A172 (cell line): ENCODE data around the gene OR2B3. TPM values are rescaled to one million over a fixed set of nuclear protein-coding genes. Genes with fewer than 3 reads are reported as not detected.
"Not testable (repeated sequence)": the region's sequence is repeated elsewhere in the genome, so short reads cannot be mapped to it uniquely, and the experiment has no call there.

ENCODE experiments used
- DNase-seq: peaks from one replicate; pipeline ENCODE4 v3.0.0-alpha.2; 2015; ENCODE audit warnings: low spot score
- total RNA-seq: library from RNA; depleted of rRNA; stranded (reverse); fragments of >200 nt; shearing (Covaris generic); gene quantifications from 2 replicates; pipeline ENCODE4 v1.2.3, GENCODE V29; 2014; rRNA removed

Gene OR2B3, protein sequence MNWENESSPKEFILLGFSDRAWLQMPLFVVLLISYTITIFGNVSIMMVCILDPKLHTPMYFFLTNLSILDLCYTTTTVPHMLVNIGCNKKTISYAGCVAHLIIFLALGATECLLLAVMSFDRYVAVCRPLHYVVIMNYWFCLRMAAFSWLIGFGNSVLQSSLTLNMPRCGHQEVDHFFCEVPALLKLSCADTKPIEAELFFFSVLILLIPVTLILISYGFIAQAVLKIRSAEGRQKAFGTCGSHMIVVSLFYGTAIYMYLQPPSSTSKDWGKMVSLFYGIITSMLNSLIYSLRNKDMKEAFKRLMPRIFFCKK
- not detected in 2 replicates for total RNA-seq

DNA sequence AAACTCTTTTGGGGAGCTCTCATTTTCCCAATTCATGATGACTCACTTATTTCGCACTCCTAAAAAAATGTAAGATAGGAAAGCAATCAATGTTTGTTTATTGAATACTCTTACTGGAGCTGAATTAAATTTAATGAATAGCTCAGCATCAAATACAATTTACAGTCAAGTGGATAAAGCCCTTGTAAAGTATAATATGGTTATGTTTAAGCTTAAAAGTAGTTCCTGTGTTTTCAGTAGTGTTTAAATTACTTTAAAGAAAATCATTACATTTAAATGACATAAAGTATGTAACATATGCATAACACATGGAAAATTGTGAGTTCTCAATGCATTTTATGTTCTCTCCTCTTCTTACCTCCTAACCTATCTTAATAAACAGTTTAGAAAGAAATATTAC is at the start of gene OR2B3:
Gene OR2B3, minus strand, starts transcription at position 101 of the 400 bp plus-strand sequence. Its CDS starts 65 bp downstream, at position 36.
- DNase-seq = no peak

DNA sequence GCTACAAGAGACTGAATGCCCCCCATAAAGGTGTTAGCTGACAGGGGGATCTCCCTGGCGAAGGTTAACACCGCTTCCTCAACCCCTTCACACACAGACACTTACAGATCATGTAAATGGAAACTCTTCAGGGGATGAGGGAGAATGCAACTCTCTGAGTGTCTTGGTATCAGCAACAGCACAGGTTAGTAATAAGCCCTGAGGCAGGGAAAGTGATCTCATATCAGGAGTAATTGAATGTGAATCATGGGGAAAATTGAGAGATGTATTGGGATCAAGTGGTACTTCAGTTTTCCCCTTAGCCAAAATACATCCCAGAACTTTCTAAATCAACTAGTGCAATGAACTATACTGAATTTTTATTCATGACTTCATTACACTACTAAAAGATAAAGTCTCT is 44.6 kb upstream of the OR2B3 start:
- no peak for DNase-seq

DNA sequence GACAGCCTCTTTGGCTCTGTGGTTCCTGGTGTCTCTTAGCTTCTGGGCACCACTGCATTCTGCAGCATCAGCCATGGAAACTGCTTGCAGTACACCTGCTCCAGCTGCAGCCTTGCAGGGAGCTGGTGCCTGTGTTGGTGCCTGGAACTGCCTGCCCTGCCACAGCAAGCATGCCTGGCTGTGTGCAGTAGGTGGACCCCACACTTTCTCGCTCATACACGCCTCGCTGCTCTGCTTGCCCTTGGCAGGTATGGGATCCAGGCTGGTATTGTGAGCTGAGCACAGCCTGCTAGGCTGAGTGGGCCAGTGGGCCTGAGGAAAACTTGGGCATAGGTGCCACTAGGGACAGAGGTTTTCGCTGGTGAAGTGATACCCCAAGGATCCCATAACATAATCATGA is 43.5 kb upstream of the OR2B3 start:
- no peak for DNase-seq

DNA sequence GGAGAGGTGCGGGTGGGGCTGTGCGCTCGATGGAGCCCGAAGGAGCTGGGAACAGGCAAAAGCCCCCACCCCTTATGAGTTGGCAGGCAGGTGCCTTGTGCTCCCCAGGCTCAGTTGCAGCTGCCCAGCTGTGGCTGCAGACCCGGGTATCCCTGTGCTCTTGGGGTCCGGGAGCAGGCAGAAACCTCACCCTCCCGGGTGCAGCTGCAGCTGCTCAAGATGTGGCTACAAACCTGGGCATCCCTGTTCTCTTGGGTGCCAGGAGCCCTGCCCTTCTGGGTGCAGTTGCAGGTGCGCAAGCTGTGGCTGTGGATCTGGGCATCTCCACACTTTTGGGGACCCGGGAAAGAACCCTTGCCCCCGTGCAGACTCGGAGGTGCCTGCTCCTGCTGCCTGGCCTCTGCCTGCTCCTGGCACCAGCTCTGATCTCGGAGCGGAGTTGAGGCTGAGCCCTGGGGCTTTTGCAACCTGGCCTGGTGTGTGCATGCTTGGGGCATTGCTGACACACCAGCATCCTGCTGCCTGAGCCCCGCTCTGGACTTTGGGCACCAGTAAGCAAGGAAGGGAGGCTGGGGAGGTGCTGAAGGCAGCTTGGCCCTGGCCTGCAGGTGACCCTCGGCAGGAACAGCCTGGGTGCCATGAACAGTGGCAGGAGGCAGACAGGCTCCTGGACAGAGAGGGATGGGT is 42.4 kb upstream of the OR2B3 start:
- no peak for DNase-seq

DNA sequence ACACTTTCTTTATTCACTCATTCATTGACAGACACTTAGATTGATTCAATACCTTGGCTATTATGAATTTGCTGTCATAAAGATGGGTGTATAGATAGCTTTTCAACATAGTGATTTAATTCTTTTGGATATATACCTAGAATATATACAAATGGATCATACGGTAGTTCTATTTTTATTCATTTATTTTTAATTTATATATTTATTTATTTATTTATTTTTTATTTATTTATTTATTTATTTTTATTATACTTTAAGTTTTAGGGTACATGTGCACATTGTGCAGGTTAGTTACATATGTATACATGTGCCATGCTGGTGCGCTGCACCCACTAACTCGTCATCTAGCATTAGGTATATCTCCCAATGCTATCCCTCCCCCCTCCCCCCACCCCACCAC is 27.9 kb upstream of the OR2B3 start:
- DNase-seq = not testable (repeated sequence)

DNA sequence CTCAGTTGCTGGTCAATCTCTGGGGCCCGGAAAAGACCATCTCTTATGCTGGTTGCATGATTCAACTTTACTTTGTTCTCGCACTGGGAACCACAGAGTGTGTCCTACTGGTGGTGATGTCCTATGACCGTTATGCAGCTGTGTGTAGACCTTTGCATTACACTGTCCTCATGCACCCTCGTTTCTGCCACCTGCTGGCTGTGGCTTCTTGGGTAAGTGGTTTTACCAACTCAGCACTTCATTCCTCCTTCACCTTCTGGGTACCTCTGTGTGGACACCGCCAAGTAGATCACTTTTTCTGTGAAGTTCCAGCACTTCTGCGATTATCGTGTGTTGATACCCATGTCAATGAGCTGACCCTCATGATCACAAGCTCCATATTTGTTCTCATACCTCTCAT is 25.0 kb upstream of the OR2B3 start:
- no peak for DNase-seq

DNA sequence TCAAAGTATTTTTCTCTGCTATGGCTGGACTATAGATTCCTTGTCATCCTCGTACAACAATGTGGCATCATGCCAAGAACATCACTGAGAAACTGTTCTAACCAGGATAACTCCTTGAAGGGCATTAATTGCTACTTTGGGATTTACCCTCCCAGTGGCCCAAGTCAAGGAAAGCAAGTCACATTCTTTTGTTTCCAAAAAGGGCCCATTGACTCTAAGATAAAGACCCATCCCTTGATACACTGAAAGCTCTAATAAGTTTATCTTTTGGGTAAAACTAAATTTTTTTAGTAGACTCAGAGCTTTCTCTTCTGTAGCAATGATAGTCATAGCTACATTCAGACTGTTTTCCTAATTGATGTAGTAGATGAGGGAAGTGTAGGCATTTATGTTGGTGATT is 20.6 kb upstream of the OR2B3 start, which contains the start of gene OR2J3:
Gene OR2J3, plus strand, starts transcription at position 301 of the 400 bp plus-strand sequence. CDS start 3,833 bp downstream, outside the sequence.
- no peak for DNase-seq

DNA sequence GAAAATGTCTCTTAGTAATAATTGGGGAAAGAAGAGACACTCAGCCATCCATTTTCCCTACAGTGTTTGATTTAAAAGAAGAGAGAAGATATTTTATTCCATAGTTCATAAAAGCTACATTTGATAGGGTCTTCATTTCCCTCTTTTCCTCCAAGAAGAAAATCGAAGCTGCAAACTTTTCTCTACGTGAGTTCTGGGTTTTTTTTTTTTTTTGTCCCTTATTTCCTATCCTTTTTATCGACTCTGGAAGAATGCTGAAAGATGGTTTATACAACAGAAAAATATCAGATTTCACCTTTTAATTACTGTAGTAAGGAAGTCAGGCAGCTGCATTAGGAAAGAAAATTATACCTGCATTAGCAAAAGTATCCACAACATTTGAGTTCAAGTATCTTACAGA is 12.1 kb upstream of the OR2B3 start, which contains the start of gene OR2J1:
Gene OR2J1, plus strand, starts transcription at position 301 of the 400 bp plus-strand sequence. CDS start 1,453 bp downstream, outside the sequence.
- no peak for DNase-seq

DNA sequence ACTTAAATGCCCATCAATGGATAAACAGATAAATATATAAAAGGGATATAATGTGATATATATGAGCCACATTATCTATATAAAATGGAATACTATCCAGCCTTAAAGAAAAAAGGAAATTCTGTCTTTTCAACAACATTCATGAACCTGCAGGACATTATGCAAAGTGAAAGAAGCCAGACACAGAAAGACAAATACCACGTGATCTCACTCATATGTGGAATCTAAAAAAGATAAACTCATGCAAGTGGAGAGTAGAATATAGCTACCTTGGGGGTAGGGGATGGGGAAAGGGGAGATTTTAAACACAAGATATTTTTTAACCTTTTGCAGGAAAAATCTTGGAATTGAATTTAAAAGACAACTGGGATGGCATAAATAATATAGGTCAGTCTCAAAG is 10.7 kb upstream of the OR2B3 start:
- no peak for DNase-seq

DNA sequence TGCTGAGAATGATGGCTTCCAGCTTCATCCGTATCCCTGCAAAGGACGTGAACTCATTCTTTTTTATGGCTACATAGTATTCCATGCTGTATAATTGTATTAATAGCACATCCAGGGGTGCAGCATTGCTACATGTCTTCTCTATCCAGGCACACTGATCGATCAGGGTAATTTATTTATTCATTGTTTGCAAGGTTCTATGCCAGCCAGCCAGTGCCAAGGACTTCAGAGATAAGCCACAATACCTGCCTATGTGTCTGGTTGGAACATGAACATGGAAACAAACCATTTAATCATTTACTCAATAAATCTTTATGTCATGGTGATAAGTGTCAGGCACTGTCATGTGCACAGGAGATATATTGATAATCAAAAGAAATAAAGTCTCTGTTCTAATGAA is 5.8 kb upstream of the OR2B3 start:
- no peak for DNase-seq

DNA sequence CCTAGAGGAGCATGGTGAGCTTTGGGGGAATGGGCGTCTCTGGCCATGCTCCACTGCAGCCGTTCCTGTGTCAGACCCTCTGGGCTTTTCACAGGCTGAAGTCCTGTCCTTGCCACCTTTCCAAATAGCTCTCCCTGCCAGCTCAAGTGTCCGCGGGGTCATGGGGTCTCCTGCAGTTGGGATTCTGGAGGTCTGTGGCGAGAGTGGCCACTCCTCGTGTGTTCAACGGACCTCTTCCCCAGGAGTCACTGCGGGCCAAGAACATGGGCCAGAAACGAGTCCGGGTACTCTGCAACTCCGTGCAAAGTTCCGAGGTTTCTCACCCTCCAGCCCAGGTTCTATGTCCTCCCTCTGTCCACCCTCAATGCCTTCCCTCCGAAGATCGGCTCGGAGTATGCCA is 4.7 kb downstream of the OR2B3 start:
- no peak for DNase-seq

DNA sequence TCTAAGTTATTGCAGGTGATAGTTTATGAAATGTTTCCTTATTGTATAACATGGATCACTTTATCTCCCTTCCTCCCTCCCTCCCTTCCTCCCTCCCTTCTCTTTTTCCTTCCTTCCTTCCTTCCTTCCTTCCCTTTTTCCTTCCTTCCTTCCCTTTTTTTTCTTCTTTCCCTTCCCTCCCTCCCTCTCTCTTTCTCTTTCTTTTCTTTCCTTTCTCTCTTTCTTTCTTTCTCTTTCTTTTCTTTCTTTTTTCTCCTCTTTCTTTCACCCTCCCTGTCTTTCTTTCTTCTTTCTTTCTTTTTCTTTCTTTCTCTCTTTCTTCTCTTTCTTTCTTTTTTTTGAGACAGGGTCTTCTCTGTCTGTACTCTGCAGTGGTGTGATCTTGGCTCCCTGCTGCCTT is 5.8 kb downstream of the OR2B3 start:
- no peak for DNase-seq

DNA sequence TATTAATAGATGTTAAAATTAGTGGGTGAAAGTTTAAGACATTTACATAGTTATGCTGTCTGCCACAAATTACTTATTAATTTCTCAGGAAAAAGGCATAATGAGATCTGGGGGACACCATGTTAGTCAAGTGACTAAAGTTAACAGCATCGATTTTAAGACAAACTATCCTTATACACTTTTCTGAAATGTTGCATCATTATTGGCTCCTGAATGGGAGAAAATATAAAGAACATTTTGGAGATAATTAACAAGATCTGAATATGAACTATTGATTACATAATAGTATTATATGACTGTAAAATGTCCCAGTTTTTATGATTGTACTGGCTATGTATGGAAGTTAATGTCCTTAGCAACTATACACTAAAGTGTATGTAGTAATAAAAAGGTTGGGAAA is 7.9 kb downstream of the OR2B3 start:
- DNase-seq = no peak

DNA sequence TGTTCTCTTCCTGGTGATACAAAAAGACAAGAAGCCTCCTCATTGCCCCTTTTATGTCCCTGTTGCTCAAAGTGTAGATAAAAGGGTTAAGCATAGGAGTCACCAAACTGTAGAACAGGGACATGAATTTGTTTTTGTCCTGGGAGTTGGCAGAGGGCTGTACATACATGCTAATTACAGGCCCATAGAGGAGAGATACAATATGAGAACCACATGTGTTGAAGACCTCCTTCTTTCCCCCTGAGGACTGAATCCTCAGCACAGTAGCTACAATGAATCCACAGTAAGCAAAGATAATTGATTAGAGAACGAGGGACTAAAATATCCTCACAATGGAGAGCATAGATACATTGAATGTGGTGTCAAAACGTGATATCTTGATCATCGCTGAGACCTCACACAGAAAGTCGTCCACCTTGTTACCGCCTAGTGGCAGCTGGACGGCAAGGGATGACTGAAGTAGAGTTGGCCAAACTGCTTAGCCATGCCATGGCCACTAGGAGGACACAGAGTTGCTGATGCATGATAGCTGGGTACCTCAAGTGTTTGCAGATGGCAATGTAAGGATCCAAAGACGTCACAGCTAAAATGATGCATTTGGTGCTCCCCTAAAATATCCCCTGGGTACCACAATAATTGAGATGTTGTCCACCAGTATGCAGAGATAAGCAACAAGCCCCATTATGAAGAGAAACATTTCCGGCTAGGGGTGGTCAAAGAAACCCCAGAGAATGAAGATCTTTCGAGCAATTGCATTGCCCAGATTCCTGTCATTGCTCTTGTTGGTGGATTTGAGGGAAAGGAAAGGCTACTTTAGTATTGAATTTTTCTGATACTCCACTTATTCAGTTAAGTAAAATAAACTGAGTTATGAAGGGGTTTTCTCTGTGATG is 15.0 kb downstream of the OR2B3 start:
- peak; percentile 28 for DNase-seq

DNA sequence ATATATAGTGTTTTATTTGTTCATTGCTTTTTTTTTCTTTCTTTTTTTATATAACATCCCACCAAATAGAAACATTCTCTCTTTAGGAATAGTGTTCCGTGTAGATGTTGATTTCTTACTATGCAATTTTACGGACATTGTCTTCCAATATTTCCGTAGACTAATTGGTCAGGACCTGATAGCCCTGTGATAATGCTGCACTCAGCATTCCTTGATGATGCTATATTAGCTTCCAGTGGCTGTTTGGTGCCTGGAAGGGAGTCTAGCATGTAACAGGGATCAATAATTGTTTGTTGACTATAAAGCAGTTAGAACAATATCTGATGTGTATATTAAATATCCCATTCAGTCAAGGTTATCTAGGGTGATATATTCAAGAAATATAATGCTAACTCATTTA is 35.4 kb downstream of the OR2B3 start:
- DNase-seq = no peak

DNA sequence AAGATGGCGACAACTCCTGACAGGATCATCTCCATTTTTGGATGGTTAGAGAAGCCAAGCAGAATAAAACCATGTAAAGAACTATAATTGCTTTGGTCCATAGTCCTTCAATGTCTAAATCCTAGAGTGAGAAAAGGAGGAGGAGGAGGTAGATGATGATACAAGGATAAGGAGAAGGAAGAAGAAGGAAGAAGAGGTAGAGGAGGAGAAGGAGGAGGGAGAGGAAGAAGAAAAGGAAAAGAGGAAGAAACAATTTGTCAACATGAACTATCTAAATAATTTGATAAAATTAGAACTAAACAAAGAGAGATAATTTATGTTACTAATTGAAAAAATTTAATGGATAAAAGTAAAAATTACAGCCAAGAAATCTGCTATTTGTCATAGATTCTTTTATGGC is 42.0 kb downstream of the OR2B3 start, which contains the start of gene OR2W1:
Gene OR2W1, minus strand, starts transcription at position 101 of the 400 bp plus-strand sequence. Its CDS starts 0 bp downstream, at position 101.
- no peak for DNase-seq

Other genes starting within 250 kb of the OR2B3 start
- 59.1 and 66.4 TPM in 2 replicates for gene TRIM27, start 163.3 kb downstream of the OR2B3 start, total RNA-seq
- gene ZNF311, start 82.0 kb downstream of the OR2B3 start, total RNA-seq = 0.72 and 1.2 TPM in 2 replicates
- not detected in 2 replicates for gene OR2W1, start 42.1 kb downstream of the OR2B3 start, total RNA-seq
- gene OR2J1, start 12.2 kb upstream of the OR2B3 start, total RNA-seq = not detected in 2 replicates
- not detected in 2 replicates for gene OR2J3, start 20.7 kb upstream of the OR2B3 start, total RNA-seq
- gene OR2J2, start 83.6 kb upstream of the OR2B3 start, total RNA-seq = not detected in 2 replicates
- not detected in 2 replicates for gene OR14J1, start 214.4 kb upstream of the OR2B3 start, total RNA-seq